DMS53 treated with DMSO at 0.1 percent for 48 hours (cell line): Measurements from ENCODE around the gene UMODL1.

ENCODE experiments used
- DNase-seq: peaks from one replicate; lab custom pipeline; 2025; ENCODE audit not compliant: unreplicated experiment; lab: John Stamatoyannopoulos, UW

Gene UMODL1

GRCh38 chr21:42071146-42071737 lies at the start of gene UMODL1:
UMODL1 (plus strand) TSS chr21:42071317; CDS start chr21:42071317, 0 bp downstream.
- DNase-seq: no peak

GRCh38 chr21:42021371-42022090 lies 49.6 kb upstream of the UMODL1 start:
- no peak for DNase-seq

GRCh38 chr21:42022091-42022430 lies 49.1 kb upstream of the UMODL1 start:
- no peak for DNase-seq

- DNase-seq: no peak
Observed at GRCh38 chr21:42022906-42023305, 48.2 kb upstream of the UMODL1 start.

- DNase-seq: no peak
Observed at GRCh38 chr21:42025376-42026081, 45.6 kb upstream of the UMODL1 start.

GRCh38 chr21:42026082-42026435 lies 45.1 kb upstream of the UMODL1 start:
- DNase-seq: no peak

GRCh38 chr21:42027085-42027821 lies 43.9 kb upstream of the UMODL1 start:
- no peak for DNase-seq

- DNase-seq: no peak
Observed at GRCh38 chr21:42027822-42028765, 43.0 kb upstream of the UMODL1 start.

- no peak for DNase-seq
Observed at GRCh38 chr21:42028766-42029425, 42.2 kb upstream of the UMODL1 start.

- no peak for DNase-seq
Observed at GRCh38 chr21:42030311-42030710, 40.8 kb upstream of the UMODL1 start.

- no peak for DNase-seq
Observed at GRCh38 chr21:42031241-42031640, 39.9 kb upstream of the UMODL1 start.

GRCh38 chr21:42031816-42032215 lies 39.3 kb upstream of the UMODL1 start:
- DNase-seq: no peak

GRCh38 chr21:42032266-42032665 lies 38.9 kb upstream of the UMODL1 start:
- DNase-seq: no peak

GRCh38 chr21:42032968-42033367 lies 38.1 kb upstream of the UMODL1 start:
- DNase-seq: no peak

GRCh38 chr21:42036313-42036712 lies 34.8 kb upstream of the UMODL1 start:
- no peak for DNase-seq

GRCh38 chr21:42037516-42037915 lies 33.6 kb upstream of the UMODL1 start:
- DNase-seq: no peak

GRCh38 chr21:42037943-42038342 lies 33.2 kb upstream of the UMODL1 start:
- DNase-seq: no peak

- no peak for DNase-seq
Observed at GRCh38 chr21:42038393-42038792, 32.7 kb upstream of the UMODL1 start.

GRCh38 chr21:42038826-42039425 lies 32.2 kb upstream of the UMODL1 start:
- peak; percentile 26 for DNase-seq

GRCh38 chr21:42039470-42039901 lies 31.6 kb upstream of the UMODL1 start:
- no peak for DNase-seq
